GM21619 (cell line): ENCODE data around the gene CCT2.

Source experiments
- ATAC-seq: cut with Tn5 transposase; IDR thresholded peaks from one replicate; pipeline ENCODE4 v1.9.1; 2021; ENCODE audit not compliant: unreplicated experiment

The CCT2 gene

GRCh38 chr12:69585189-69586062 lies at the start of gene CCT2:
CCT2 (plus strand) TSS chr12:69585459; CDS start chr12:69585522, 63 bp downstream.
- ATAC-seq, result peak; percentile 96

GRCh38 chr12:69540987-69541386 lies 44.3 kb upstream of the CCT2 start:
- ATAC-seq, result no peak

- ATAC-seq, result no peak
Observed at GRCh38 chr12:69544087-69544486, 41.2 kb upstream of the CCT2 start.

DNA sequence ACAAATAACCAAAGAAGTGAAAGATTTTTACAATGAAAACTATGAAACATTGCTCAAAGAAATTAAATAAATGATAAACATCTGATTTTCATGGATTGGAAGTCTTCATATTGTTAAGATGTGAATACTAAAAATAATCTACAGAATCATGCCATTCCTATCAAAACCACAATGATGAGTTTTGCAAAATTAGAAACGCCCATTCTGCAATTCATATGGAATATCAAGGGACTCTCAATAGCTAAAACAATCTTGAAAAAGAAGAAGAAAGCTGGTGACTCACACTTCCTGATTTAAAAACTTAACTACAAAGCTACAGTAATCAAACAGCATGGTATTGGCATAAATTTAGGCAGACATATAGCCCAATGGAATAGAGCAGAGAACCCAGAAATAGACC lies 40.2 kb upstream of the CCT2 start:
- ATAC-seq, result no peak

DNA sequence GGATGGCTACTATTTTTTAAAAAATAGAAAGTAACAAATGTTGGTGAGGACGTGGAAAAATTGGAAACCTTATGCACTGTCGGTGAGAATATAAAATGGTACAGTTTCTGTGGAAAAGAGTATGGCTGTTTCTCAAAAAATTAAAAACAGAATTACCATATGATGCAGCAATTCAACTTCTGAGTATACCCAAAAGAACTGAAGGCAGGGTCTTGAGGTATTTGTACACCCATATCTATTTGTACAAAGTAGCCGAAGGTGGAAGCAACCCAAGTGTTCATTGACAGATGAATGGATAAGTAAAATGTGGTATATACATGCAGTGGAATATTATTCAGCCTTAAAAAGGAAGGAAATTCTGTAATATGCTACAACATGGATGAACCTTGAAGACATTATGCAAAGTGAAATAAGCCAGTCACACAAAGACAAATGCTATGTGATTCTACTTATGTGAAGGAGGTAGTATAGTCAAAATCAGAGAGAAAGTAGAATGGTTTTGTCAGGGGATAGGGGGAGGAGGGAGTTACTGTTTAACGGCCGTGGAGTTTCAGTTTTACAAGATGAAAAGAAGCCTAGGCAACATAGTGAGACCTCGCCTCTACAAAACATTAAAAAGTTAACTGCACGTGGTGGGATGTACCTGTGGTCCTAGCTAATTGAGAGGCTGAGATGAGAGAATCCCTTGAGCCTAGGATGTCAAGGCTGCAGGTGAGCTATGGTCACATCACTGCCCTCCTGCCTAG lies 38.4 kb upstream of the CCT2 start:
- ATAC-seq, result peak; percentile 87

DNA sequence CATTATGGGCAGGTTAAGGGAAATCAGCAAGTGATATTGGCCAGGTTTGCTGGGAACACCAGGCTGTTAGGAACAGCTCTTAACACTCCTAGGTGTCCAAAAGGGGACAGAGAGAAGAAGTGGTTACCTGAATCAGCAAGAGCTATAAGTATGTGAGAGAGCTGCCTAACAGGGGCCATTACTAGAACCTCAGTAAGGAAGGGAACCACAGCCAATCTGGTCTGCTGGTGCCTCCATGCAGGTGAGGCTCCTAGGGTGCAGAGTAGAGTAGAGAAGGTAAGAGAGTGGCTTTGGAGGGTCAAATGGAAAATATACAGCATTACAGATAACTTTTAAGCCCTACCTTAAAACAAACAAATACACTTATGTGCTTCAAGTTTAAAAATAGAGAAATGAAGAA lies 36.6 kb upstream of the CCT2 start:
- no peak for ATAC-seq

DNA sequence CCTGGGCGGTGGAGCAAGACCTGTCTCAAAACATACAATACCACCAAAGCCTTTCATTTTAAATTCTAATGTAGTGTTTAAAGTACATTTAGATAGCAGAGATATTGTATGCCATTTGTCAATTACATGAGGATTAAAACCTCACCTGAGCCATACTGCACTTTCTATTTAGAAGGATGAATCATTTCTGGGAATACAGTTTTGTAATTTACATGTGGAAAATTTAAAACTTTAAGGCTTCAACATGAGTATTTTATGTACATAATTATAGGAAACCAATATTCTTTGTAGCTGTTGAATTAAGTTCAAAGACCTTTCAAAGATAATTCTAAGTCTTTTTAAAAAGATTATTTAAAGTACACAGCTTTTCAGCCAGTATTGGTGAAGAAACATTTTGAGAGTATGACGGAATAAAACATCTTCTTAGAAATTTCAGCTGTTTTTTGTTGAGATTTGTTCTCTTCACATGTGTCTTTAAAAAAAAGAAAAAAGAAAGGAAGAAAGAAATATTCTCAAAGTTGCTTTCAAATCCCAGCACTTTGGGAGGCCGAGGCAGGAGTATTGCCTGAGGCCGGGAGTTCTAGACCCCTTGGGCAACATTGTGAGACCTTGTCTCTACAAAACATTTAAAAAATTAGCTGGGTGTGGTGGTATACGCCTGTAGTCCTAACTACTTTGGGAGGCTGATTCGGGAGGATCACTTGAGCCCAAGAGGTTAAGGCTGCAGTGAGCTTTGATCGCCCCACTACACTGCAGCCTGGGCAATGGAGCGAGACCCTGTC lies 34.5 kb upstream of the CCT2 start:
- no peak for ATAC-seq

DNA sequence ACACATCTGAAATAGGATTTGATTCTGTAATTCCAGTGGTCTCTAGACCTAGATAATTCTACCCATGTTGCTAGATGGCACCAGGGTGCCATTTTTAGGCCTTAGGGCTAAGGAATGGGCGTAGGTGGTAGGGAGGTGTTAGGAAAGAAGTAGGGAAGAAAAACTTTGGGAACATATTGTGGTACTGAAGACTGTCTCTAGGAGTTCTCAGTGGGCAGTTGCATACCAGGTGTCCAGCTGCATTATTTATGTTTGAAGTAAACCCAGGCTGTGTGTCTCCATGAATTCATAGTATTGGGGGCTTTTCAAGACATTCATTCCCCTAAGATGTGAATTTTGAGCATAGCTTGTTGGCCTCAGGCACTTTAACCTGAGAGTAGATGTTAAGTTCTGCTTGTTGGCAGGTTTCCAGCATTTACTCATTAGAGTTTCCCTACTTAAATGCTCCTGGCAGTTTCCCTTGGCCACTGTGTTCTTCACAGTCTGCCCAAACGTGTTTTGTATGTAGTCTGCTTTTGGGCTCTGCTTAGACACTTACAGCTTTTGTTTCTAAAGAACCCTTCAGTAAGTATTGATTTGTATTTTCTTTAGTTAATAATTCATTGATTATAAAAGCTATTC lies 31.5 kb upstream of the CCT2 start:
- ATAC-seq, result no peak

DNA sequence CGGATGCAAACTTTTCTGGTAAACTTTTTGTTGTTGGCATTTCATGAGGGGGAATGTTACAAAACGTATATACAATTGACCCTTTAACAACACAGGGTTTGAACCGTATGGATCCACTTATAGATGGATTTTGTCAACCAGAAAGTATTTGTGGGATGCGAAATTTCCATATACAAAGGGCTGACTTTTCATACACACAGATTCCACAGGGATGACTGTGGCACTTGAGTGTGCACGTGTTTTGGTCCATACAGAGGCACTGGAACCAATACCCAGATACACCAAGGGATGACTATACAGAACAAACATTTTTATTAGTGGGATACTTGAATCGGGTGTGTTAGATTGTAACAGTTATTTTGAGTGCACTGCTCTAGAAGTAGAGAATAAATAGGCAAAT lies 29.8 kb upstream of the CCT2 start:
- no peak for ATAC-seq

GRCh38 chr12:69556383-69556782 lies 28.9 kb upstream of the CCT2 start:
- ATAC-seq, result no peak

DNA sequence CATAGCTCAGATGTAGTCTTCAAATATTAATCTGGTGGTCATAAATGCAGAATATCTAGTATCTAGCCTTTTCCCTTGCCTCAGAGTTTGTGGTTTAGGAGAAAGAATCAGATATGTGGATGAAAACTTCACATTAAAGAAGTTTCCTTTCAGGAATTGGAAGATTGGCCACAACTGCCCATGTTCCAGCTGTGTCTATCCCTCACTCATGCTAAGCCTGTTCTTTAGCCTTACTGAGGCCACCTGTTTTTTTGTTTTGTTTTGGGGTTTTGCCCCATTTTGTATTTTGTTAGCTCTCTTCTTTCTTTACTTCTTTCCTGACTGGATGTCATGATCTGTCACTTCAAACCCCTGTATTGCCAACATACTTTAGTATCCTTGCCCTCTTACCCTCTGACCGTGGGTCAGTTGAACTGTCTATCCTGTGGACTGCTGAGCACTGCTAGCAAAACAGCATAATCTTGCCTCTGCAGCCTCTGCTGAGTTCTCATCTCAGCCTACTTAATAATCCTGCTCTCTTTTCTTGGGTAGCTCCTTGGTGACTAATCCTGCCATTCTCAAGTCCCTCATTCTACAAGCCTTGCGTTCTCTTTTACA lies 22.0 kb upstream of the CCT2 start:
- no peak for ATAC-seq

GRCh38 chr12:69566603-69567002 lies 18.7 kb upstream of the CCT2 start:
- no peak for ATAC-seq

GRCh38 chr12:69569236-69569635 lies 16.0 kb upstream of the CCT2 start:
- ATAC-seq, result no peak

- no peak for ATAC-seq
Observed at GRCh38 chr12:69570000-69570516, 15.2 kb upstream of the CCT2 start.

GRCh38 chr12:69570545-69571399 lies 14.5 kb upstream of the CCT2 start:
- ATAC-seq, result peak; percentile 69

GRCh38 chr12:69575346-69575745 lies 9.9 kb upstream of the CCT2 start:
- no peak for ATAC-seq

GRCh38 chr12:69578283-69578682 lies 7.0 kb upstream of the CCT2 start:
- ATAC-seq, result no peak

DNA sequence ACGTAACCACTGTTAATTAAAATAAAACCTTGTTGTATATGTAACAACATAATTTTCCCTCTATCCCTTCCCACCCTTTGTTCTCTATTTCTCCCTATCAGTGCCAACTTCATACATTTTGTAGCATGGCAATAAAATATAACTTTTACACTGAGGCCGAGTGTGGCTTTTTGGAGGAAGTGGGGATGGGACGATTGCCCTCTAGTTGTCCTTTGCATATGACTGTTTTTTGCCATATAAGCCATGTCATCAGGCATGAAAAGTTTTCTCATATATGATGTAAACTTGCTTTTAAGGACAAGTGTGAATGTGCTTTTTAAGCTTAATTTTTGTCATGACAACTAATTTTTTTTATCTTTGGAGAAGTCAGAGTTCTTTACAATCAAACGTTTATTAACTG lies 6.2 kb upstream of the CCT2 start:
- no peak for ATAC-seq

DNA sequence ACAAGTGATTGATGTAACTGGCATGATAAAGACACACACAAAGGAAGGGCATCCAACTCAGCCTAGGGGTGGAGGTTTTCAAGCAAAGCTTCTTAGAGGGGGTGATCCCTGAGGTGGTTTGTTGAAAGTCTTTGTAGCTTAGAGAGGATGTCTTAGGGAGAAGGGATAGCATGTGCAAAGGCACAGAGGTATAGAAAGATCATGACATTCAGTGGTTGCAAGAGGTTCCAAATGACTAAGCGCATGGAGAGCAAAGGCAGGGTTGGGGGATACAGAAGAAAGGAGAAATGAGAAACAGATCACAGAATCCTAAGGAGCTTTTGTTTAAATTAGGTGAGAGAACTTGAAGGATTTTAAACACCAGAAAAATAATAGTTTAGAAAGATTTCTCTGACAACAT lies 5.2 kb upstream of the CCT2 start:
- ATAC-seq, result no peak

GRCh38 chr12:69583203-69583602 lies 2.1 kb upstream of the CCT2 start:
- no peak for ATAC-seq
